Measurements from ENCODE around the gene ANKRD33B.

ANKRD33B gene

DNA sequence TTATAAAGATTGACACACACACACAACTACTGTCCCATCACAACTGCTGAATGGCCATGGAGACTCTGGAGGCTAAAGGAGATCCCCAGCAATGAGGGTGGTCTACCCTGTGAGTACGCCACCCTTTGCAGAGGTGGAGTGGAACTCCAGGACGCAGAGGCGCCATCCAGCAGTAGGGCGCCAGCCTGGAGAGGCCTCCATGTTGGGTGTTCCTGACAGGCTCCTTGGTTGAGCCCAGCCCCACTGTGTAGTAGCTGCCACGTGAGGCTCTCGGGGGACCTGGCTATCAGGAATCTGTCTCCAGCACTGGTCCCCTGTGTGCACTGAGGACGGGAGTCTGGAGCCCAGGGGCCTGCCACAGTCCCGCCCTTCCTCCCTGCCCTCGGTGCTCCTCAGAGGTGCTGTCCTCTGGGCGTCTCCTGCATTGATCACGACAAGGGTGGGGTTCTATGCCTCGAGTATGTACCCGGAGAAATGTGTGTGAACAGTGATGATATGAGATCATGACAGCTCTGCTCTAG lies 124.8 kb downstream of the ANKRD33B start:
- Histone ChIP-seq H4K20me1 (ENCODE audit: insufficient read depth, low read length) (peaks cover 8% of the 10 kb centered on the region), H3K4me1 (ENCODE audit: insufficient read depth, low read length) (no peaks in the 10 kb centered on the region), H3K27me3 (ENCODE audit: insufficient read depth, low read length, poor library complexity) (no peaks in the 10 kb centered on the region), H3K27ac (ENCODE audit: low read length) (no peak overlapping the region), H3K9ac (ENCODE audit: low read depth, low read length) (no peak overlapping the region), H3K4me3 (ENCODE audit: low read depth in 1 of 2, low read length in 2 of 2) (no peak overlapping the region), H2AFZ (ENCODE audit: low read depth, low read length) (no peak overlapping the region), H3K4me2 (ENCODE audit: insufficient read depth, low read length) (no peak overlapping the region), H3K36me3 (ENCODE audit: insufficient read depth, low read length) (peaks cover 26% of the 10 kb centered on the region), H3K79me2 (ENCODE audit: insufficient read depth, low read length) (peaks cover 7% of the 10 kb centered on the region; the same call in 1 of the 2 replicates), H3K9me3 (ENCODE audit: insufficient read depth, low read length, severe bottlenecking) (no peaks in the 10 kb centered on the region)
- DNase-seq (no peak), ATAC-seq (ENCODE audit: insufficient read depth, low read depth) (no peak)
- no peak for TF ChIP-seq EZH2 (IDR thresholded peaks at IDR 0.05; ENCODE audit: borderline replicate concordance, low read depth, low read length, severe bottlenecking)
- TF ChIP-seq, protein P1, sequence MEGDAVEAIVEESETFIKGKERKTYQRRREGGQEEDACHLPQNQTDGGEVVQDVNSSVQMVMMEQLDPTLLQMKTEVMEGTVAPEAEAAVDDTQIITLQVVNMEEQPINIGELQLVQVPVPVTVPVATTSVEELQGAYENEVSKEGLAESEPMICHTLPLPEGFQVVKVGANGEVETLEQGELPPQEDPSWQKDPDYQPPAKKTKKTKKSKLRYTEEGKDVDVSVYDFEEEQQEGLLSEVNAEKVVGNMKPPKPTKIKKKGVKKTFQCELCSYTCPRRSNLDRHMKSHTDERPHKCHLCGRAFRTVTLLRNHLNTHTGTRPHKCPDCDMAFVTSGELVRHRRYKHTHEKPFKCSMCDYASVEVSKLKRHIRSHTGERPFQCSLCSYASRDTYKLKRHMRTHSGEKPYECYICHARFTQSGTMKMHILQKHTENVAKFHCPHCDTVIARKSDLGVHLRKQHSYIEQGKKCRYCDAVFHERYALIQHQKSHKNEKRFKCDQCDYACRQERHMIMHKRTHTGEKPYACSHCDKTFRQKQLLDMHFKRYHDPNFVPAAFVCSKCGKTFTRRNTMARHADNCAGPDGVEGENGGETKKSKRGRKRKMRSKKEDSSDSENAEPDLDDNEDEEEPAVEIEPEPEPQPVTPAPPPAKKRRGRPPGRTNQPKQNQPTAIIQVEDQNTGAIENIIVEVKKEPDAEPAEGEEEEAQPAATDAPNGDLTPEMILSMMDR (IDR thresholded peaks at IDR 0.05; ENCODE audit: borderline replicate concordance, extremely low read depth, low read length, poor library complexity, severe bottlenecking): no peak

- peak; percentile 33 for DNase-seq
- peaks cover 16% of the 10 kb centered on the region for H4K20me1 ChIP-seq (ENCODE audit: insufficient read depth, low read length)
- peaks cover 26% of the 10 kb centered on the region for H3K36me3 ChIP-seq (ENCODE audit: insufficient read depth, low read length)
- H3K79me2 ChIP-seq (ENCODE audit: insufficient read depth, low read length): peaks cover 13% of the 10 kb centered on the region; the same call in 1 of the 2 replicates
- no peaks in the 10 kb centered on the region for H3K4me1 ChIP-seq (ENCODE audit: insufficient read depth, low read length)
- no peak overlapping the region for H2AFZ ChIP-seq (ENCODE audit: low read depth, low read length)
- no peak overlapping the region for H3K27ac ChIP-seq (ENCODE audit: low read length)
- H3K4me2 ChIP-seq (ENCODE audit: insufficient read depth, low read length): no peak overlapping the region
- TF ChIP-seq, protein P1 (IDR thresholded peaks at IDR 0.05; ENCODE audit: borderline replicate concordance, extremely low read depth, low read length, poor library complexity, severe bottlenecking): peak; percentile 32
- TF ChIP-seq EZH2 (IDR thresholded peaks at IDR 0.05; ENCODE audit: borderline replicate concordance, low read depth, low read length, severe bottlenecking): no peak
- no peak overlapping the region for H3K9ac ChIP-seq (ENCODE audit: low read depth, low read length)
- H3K27me3 ChIP-seq (ENCODE audit: insufficient read depth, low read length, poor library complexity): no peaks in the 10 kb centered on the region
- peak; percentile 68 for ATAC-seq (ENCODE audit: insufficient read depth, low read depth)
- no peaks in the 10 kb centered on the region for H3K9me3 ChIP-seq (ENCODE audit: insufficient read depth, low read length, severe bottlenecking)
- H3K4me3 ChIP-seq (ENCODE audit: low read depth in 1 of 2, low read length in 2 of 2): no peak overlapping the region
Measured at GRCh38 chr5:10689391-10690081, 125.7 kb downstream of the ANKRD33B start.

- H3K4me1 ChIP-seq (ENCODE audit: insufficient read depth, low read length): no peaks in the 10 kb centered on the region
- no peak overlapping the region for H3K4me2 ChIP-seq (ENCODE audit: insufficient read depth, low read length)
- no peaks in the 10 kb centered on the region for H3K9me3 ChIP-seq (ENCODE audit: insufficient read depth, low read length, severe bottlenecking)
- no peaks in the 10 kb centered on the region for H3K27me3 ChIP-seq (ENCODE audit: insufficient read depth, low read length, poor library complexity)
- peaks cover 17% of the 10 kb centered on the region for H3K36me3 ChIP-seq (ENCODE audit: insufficient read depth, low read length)
- DNase-seq (no peak), ATAC-seq (ENCODE audit: insufficient read depth, low read depth) (no peak)
- peaks cover 17% of the 10 kb centered on the region for H4K20me1 ChIP-seq (ENCODE audit: insufficient read depth, low read length)
- no peak overlapping the region for H3K9ac ChIP-seq (ENCODE audit: low read depth, low read length)
- H3K79me2 ChIP-seq (ENCODE audit: insufficient read depth, low read length): peaks cover 13% of the 10 kb centered on the region; the same call in 1 of the 2 replicates
- no peak for TF ChIP-seq EZH2 (IDR thresholded peaks at IDR 0.05; ENCODE audit: borderline replicate concordance, low read depth, low read length, severe bottlenecking)
- TF ChIP-seq, protein P1 (IDR thresholded peaks at IDR 0.05; ENCODE audit: borderline replicate concordance, extremely low read depth, low read length, poor library complexity, severe bottlenecking): no peak
- no peak overlapping the region for H2AFZ ChIP-seq (ENCODE audit: low read depth, low read length)
- H3K27ac ChIP-seq (ENCODE audit: low read length): no peak overlapping the region
- H3K4me3 ChIP-seq (ENCODE audit: low read depth in 1 of 2, low read length in 2 of 2): no peak overlapping the region
Measured at GRCh38 chr5:10690460-10691440, 126.9 kb downstream of the ANKRD33B start.

Measured in DND-41 (cell line).